GM12801 (cell line): Measurements from ENCODE around the gene COBL.

ENCODE experiments used
- CTCF ChIP-seq: IDR thresholded peaks from one replicate; pipeline ENCODE4 v1.5.1; 2011; ENCODE audit warnings: control low read depth; ENCODE audit not compliant: insufficient read length; ENCODE audit errors: extremely low read depth

The COBL gene

GRCh38 chr7:51079494-51079893, 237.1 kb downstream of the COBL start:
- TF ChIP-seq CTCF: no peak

GRCh38 chr7:51078653-51079052, 238.0 kb downstream of the COBL start:
- no peak for TF ChIP-seq CTCF

GRCh38 chr7:51077987-51078370, 238.6 kb downstream of the COBL start:
- TF ChIP-seq CTCF: no peak

- no peak for TF ChIP-seq CTCF
These were observed 239.2 kb downstream of the COBL start for GRCh38 chr7:51077316-51077986.

GRCh38 chr7:51075681-51076580, 240.7 kb downstream of the COBL start:
- no peak for TF ChIP-seq CTCF

- no peak for TF ChIP-seq CTCF
These were observed 243.4 kb downstream of the COBL start for GRCh38 chr7:51073171-51073570.

- no peak for TF ChIP-seq CTCF
These were observed 244.3 kb downstream of the COBL start for GRCh38 chr7:51072281-51072680.
